Left lung (tissue), 10 donors: ENCODE data around the gene PIF1. TPM values are rescaled to one million over a fixed set of nuclear protein-coding genes. Genes with fewer than 3 reads are reported as not detected.

Experiments
- ATAC-seq: fragments of 200-7000 bp; cut with Tn5 transposase; one replicate; pipeline ENCODE4 v1.9.1; 2020; ENCODE audit warnings: moderate library complexity
- DNase-seq, 4 donors: peaks; one replicate each; pipeline ENCODE4 v3.0.0-alpha.2; 2013 to 2020
- H3K27ac ChIP-seq, 2 donors: fragments of 200-600 bp; sonication (generic) in 1 of 2; one replicate each; pipeline versions ENCODE4 v1.5.0 to v1.8.0; 2020 to 2021
- H3K27me3 ChIP-seq, 2 donors: fragments of 200-600 bp; sonication (generic) in 1 of 2; one replicate each; pipeline versions ENCODE4 v1.5.0 to v1.8.0; 2020 to 2021
- H3K36me3 ChIP-seq, 2 donors: fragments of 200-600 bp; sonication (generic) in 1 of 2; one replicate each; pipeline versions ENCODE4 v1.5.0 to v1.8.0; 2020 to 2021
- H3K4me1 ChIP-seq, 2 donors: fragments of 200-600 bp; one replicate each; pipeline ENCODE4 v1.8.0; 2021
- H3K4me3 ChIP-seq, 2 donors: fragments of 200-600 bp; sonication (generic) in 1 of 2; one replicate each; pipeline versions ENCODE4 v1.5.0 to v1.8.0; 2020 to 2021; ENCODE audit warnings: mild to moderate bottlenecking in 1 of 2
- H3K9me3 ChIP-seq, 2 donors: fragments of 200-600 bp; sonication (generic) in 1 of 2; one replicate each; pipeline versions ENCODE4 v1.5.0 to v1.8.0; 2020 to 2021
- intact Hi-C, 2 donors: fragments of 100-400 bp; cut with DNase I; formaldehyde crosslinking; loops; one replicate each; pipeline versions ENCODE4 v1.11.2 to v1.14.2; 2022
- polyA plus RNA-seq, 6 donors: library from polyadenylated mRNA; unstranded; fragments of 120-200 nt; gene quantifications; one replicate each; pipeline ENCODE4 v1.2.1, GENCODE V29; 2013; ENCODE audit not compliant: insufficient read length in 6 of 6
- total RNA-seq, 2 donors: library from RNA; stranded (reverse); fragmentation: NEBNext Ultra II Directional; extraction: Animal tissue kit (Norgen Biotek cat#: 25700); gene quantifications; one replicate each; pipeline ENCODE4 v1.2.1, GENCODE V29; 2021
- TF ChIP-seq, protein P1 (sequence below), 2 donors: fragments of 200-600 bp; sonication (generic) in 1 of 2; IDR thresholded peaks; one replicate each; pipeline versions ENCODE4 v1.5.0 to v1.8.0; 2021; ENCODE audit warnings: antibody characterized with exemption in 2 of 2
- donor health status: DM: no; HTN: yes; CAD: no.
- donor health status: DM: no; HTN: no; CAD: no.

PIF1 gene
- total and polyA plus RNA-seq, 8 donors: 1.6 to 17.7 (median 10.8) TPM

DNA sequence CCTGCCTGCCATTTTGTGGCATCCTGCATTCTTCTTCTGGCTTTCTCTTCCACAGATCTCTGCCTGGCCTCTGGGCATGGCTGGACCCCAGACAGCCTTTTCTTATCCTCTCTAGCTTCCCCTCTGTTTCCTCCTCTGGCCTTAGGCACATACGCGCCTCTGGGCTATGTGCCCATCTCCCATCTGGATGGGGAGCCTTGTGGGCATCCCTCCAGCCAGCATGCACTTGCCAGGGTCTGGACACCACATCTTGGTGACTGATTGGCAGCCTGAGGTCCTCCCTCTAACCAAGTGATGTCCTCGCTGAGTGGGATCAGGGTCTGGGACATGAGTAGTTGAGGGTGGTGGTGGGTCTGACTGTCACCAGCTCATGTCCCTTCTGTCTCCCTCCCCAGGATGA is 29.1 kb upstream of the PIF1 start:
- intact Hi-C loops: no loop called here
- Histone ChIP-seq H3K36me3 (peaks cover 0 to 99% of the 10 kb centered on the region in 2 donors), H3K4me3 (no peak overlapping the region), H3K4me1 (peaks cover 58 to 100% of the 10 kb centered on the region in 2 donors), H3K27ac (peak overlapping the region; percentile 78 to 85), H3K27me3 (no peaks in the 10 kb centered on the region), H3K9me3 (no peaks in the 10 kb centered on the region)
- DNase-seq (no peak), ATAC-seq (no peak)
- TF ChIP-seq, protein P1, sequence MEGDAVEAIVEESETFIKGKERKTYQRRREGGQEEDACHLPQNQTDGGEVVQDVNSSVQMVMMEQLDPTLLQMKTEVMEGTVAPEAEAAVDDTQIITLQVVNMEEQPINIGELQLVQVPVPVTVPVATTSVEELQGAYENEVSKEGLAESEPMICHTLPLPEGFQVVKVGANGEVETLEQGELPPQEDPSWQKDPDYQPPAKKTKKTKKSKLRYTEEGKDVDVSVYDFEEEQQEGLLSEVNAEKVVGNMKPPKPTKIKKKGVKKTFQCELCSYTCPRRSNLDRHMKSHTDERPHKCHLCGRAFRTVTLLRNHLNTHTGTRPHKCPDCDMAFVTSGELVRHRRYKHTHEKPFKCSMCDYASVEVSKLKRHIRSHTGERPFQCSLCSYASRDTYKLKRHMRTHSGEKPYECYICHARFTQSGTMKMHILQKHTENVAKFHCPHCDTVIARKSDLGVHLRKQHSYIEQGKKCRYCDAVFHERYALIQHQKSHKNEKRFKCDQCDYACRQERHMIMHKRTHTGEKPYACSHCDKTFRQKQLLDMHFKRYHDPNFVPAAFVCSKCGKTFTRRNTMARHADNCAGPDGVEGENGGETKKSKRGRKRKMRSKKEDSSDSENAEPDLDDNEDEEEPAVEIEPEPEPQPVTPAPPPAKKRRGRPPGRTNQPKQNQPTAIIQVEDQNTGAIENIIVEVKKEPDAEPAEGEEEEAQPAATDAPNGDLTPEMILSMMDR (IDR thresholded peaks at IDR 0.05): no peak

DNA sequence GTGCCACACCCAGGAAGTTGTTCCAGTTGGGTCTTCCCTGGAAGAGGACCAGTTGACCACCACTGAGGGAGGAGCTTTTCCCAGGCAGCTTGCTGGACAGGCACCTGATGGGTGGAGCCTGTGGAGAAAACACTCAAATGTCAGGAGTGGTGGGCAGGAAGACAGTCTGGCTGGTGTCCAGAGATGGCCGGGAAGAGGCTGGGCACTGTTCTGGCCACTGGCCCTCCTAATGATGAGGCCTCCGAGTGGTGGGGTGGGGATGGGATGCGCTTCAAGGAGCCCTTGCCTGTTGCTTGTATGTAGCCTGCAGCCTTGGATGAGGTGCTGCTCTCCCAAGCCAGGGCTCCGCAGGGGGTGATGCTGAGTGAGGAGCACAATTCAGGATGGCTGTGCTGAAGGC is 28.6 kb upstream of the PIF1 start:
- DNase-seq: no peak
- intact Hi-C loops: no loop called here
- H3K9me3 ChIP-seq: no peaks in the 10 kb centered on the region
- peak overlapping the region; percentile 78 to 85 for H3K27ac ChIP-seq
- no peak overlapping the region for H3K4me3 ChIP-seq
- peaks cover 0 to 99% of the 10 kb centered on the region in 2 donors for H3K36me3 ChIP-seq
- H3K4me1 ChIP-seq: peaks cover 58 to 100% of the 10 kb centered on the region in 2 donors
- H3K27me3 ChIP-seq: no peaks in the 10 kb centered on the region
- TF ChIP-seq, protein P1 (IDR thresholded peaks at IDR 0.05): no peak
- ATAC-seq: no peak

DNA sequence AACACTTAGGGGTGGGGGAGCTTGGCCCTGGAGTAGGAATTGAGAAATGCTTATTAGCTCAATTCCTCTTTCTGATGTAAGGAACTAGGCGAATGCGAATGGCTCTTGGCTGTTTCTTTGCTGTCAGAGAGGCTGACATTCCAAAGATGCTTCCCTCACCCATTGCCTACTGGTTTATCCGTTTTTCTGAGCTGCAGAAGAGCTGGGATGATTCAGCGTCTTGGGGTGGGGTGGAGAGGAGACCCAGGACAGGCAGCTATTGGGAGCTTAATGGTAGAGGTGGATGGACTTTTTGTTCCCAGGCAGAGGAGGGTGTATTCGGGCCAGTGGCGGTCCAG is 26.0 kb upstream of the PIF1 start:
- peaks cover 48 to 100% of the 10 kb centered on the region in 2 donors for H3K4me1 ChIP-seq
- H3K4me3 ChIP-seq: peak overlapping the region in 1 of 2 donors; percentile 10
- DNase-seq: peak in 3 of 4 donors; percentile 28 to 78 (median 71)
- H3K9me3 ChIP-seq: no peaks in the 10 kb centered on the region
- H3K27ac ChIP-seq: peak overlapping the region; percentile 70 to 71
- peaks cover 0 to 98% of the 10 kb centered on the region in 2 donors for H3K36me3 ChIP-seq
- TF ChIP-seq, protein P1 (IDR thresholded peaks at IDR 0.05): no peak
- peak; percentile 55 for ATAC-seq
- intact Hi-C loops: no loop called here
- H3K27me3 ChIP-seq: no peaks in the 10 kb centered on the region

DNA sequence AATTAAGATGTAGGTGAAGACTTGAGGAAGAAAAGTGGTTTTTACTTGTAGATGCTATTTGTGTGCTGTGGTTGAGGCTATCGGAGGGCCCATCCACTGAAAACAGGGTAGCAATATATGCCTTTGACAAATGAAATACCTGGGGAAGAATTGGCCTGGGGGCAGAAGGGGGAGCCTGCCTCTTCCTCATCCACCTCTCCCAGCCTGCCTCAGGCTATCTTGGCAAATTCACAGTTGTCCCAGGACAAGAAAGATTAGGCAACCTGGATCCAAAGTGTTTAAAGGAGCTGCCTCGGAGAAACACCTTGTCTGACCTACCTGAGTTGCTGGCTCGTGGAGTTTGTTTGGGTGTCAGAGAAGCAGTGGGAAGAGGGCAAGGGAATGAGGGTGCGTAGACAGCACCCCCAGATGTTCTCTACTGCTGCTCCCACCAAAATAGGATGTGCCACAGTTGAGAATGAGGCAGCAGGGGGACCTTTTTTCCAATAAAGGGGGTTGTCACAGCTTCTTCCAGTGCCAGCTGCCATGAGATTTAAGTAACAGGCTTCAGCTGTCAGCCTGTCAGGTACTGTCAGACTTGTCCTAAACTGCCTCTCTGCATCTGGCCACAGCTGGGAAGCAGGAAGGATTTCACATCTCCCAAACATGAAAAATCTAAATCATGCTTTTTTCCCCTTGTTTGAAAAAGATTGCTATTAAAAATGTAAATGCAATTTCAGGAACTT is 25.5 kb upstream of the PIF1 start:
- H3K36me3 ChIP-seq: peaks cover 0 to 96% of the 10 kb centered on the region in 2 donors

More for the DNA sequence above, 25.5 kb upstream of the PIF1 start:
- Histone ChIP-seq H3K4me1 (peaks cover 45 to 100% of the 10 kb centered on the region in 2 donors), H3K27me3 (no peaks in the 10 kb centered on the region), H3K9me3 (no peaks in the 10 kb centered on the region), H3K27ac (peak overlapping the region; percentile 70 to 71), H3K4me3 (peak overlapping the region in 1 of 2 donors; percentile 10)
- DNase-seq (no peak), ATAC-seq (no peak)
- intact Hi-C loops: no loop called here
- TF ChIP-seq, protein P1 (IDR thresholded peaks at IDR 0.05): no peak
